MM.1S (cell line): ENCODE data around the gene SPTBN1.
A peak's percentile ranks its signal among the peaks of the same experiment; 100 is the strongest.

Experiments
- DNase-seq: peaks from one replicate; pipeline ENCODE4 v3.0.0-alpha.2; 2015
- H2AFZ ChIP-seq: fragments of 300-600 bp; sonication (generic); 2 replicates; pipeline ENCODE4 v1.6.0; 2016; ENCODE audit warnings: antibody characterized with exemption, low read length
- H3F3A ChIP-seq: fragments of 300-600 bp; sonication (generic); 2 replicates; pipeline ENCODE4 v1.6.1; 2016; ENCODE audit warnings: mild to moderate bottlenecking, antibody characterized with exemption, low read length, moderate library complexity, mixed read lengths; ENCODE audit not compliant: insufficient read depth
- H3K27ac ChIP-seq: fragments of 300-600 bp; sonication (generic); 2 replicates; pipeline ENCODE4 v1.5.1; 2016; ENCODE audit warnings: mild to moderate bottlenecking, low read length
- H3K27me3 ChIP-seq: fragments of 300-600 bp; sonication (generic); replicated peaks from 2 replicates; pipeline ENCODE4 v1.6.0; 2016; ENCODE audit warnings: low read length; ENCODE audit not compliant: insufficient read depth
- H3K36me3 ChIP-seq: fragments of 300-600 bp; sonication (generic); replicated peaks from 2 replicates; pipeline ENCODE4 v1.6.1; 2016; ENCODE audit warnings: mild to moderate bottlenecking, low read length, mixed read lengths; ENCODE audit not compliant: insufficient read depth
- H3K4me1 ChIP-seq: fragments of 300-600 bp; sonication (generic); 2 replicates; pipeline ENCODE4 v1.6.1; 2016; ENCODE audit warnings: low read length, mixed read lengths
- H3K4me2 ChIP-seq: fragments of 300-600 bp; sonication (generic); 2 replicates; pipeline ENCODE4 v1.6.0; 2016; ENCODE audit warnings: low read depth, low read length
- H3K4me3 ChIP-seq: fragments of 300-600 bp; sonication (generic); 2 replicates; pipeline ENCODE4 v1.5.1; 2016; ENCODE audit warnings: low read length, mixed read lengths
- H3K79me2 ChIP-seq: fragments of 300-600 bp; sonication (generic); 2 replicates; pipeline ENCODE4 v1.6.1; 2016; ENCODE audit warnings: mixed run types, low read length, mixed read lengths
- H3K9ac ChIP-seq: fragments of 300-600 bp; sonication (generic); 2 replicates; pipeline ENCODE4 v1.6.1; 2016; ENCODE audit warnings: low read length, mixed read lengths
- H3K9me2 ChIP-seq: fragments of 300-600 bp; sonication (generic); replicated peaks from 2 replicates; pipeline ENCODE4 v1.6.1; 2016; ENCODE audit warnings: mild to moderate bottlenecking, low read length, mixed read lengths; ENCODE audit not compliant: insufficient read depth
- H3K9me3 ChIP-seq: fragments of 300-600 bp; sonication (generic); replicated peaks from 2 replicates; pipeline ENCODE4 v1.6.1; 2016; ENCODE audit warnings: mild to moderate bottlenecking, low read length, mixed read lengths; ENCODE audit not compliant: insufficient read depth
- H4K20me1 ChIP-seq: fragments of 300-600 bp; sonication (generic); 2 replicates; pipeline ENCODE4 v1.6.1; 2016; ENCODE audit warnings: mild to moderate bottlenecking, low read length, moderate library complexity, mixed read lengths; ENCODE audit not compliant: insufficient read depth
- CTCF ChIP-seq: fragments of 300-600 bp; sonication (generic); IDR thresholded peaks from 2 replicates; pipeline ENCODE4 v1.5.1; 2016; ENCODE audit warnings: antibody characterized with exemption, low read length, mixed read lengths
- EZH2 ChIP-seq: fragments of 300-600 bp; sonication (generic); optimal IDR thresholded peaks from 2 replicates; pipeline ENCODE3; 2017; ENCODE audit warnings: low read depth, mild to moderate bottlenecking, antibody characterized with exemption, low read length, mixed read lengths
- EZH2phosphoT487 ChIP-seq: fragments of 300-600 bp; sonication (generic); IDR thresholded peaks from 2 replicates; pipeline ENCODE4 v1.6.1; 2018; ENCODE audit warnings: antibody characterized with exemption, low read length

SPTBN1 gene

GRCh38 chr2:54470266-54470938 lies 14.3 kb downstream of the SPTBN1 start:
- peak overlapping the region; percentile 45; the same call in 1 of the 2 replicates for H3K4me2 ChIP-seq
- no peaks in the 10 kb centered on the region for H3K79me2 ChIP-seq
- no peak for TF ChIP-seq CTCF
- TF ChIP-seq EZH2, result no peak
- TF ChIP-seq EZH2phosphoT487, result no peak
- H3K9me2 ChIP-seq, result no peaks in the 10 kb centered on the region
- no peak overlapping the region for H3K27ac ChIP-seq
- H3F3A ChIP-seq, result no peaks in the 10 kb centered on the region; the same call in 1 of the 2 replicates
- no peak overlapping the region for H3K9ac ChIP-seq
- no peaks in the 10 kb centered on the region for H3K27me3 ChIP-seq
- no peaks in the 10 kb centered on the region for H4K20me1 ChIP-seq
- no peaks in the 10 kb centered on the region for H3K36me3 ChIP-seq
- H3K4me1 ChIP-seq, result peaks cover 21% of the 10 kb centered on the region
- no peak overlapping the region for H3K4me3 ChIP-seq
- DNase-seq, result no peak
- H3K9me3 ChIP-seq, result no peaks in the 10 kb centered on the region
- H2AFZ ChIP-seq, result no peak overlapping the region

- Histone ChIP-seq H3K79me2 (no peaks in the 10 kb centered on the region), H3K4me1 (peaks cover 21% of the 10 kb centered on the region), H3K4me2 (no peak overlapping the region), H3K27me3 (no peaks in the 10 kb centered on the region), H3K4me3 (no peak overlapping the region), H3K27ac (no peak overlapping the region), H3K36me3 (no peaks in the 10 kb centered on the region), H4K20me1 (no peaks in the 10 kb centered on the region), H3F3A (no peaks in the 10 kb centered on the region; the same call in 1 of the 2 replicates), H3K9me3 (no peaks in the 10 kb centered on the region), H3K9ac (no peak overlapping the region), H3K9me2 (no peaks in the 10 kb centered on the region), H2AFZ (no peak overlapping the region)
- no peak for DNase-seq
- TF ChIP-seq EZH2, result no peak
- TF ChIP-seq CTCF, result no peak
Observed at GRCh38 chr2:54471221-54471711, 15.1 kb downstream of the SPTBN1 start.

- DNase-seq, result no peak
- Histone ChIP-seq H3K79me2 (no peaks in the 10 kb centered on the region), H2AFZ (no peak overlapping the region), H3K4me3 (no peak overlapping the region), H3K9ac (no peak overlapping the region), H3K27me3 (no peaks in the 10 kb centered on the region), H3K9me3 (no peaks in the 10 kb centered on the region), H3K4me2 (no peak overlapping the region), H3K4me1 (peaks cover 21% of the 10 kb centered on the region), H3K36me3 (no peaks in the 10 kb centered on the region), H3K27ac (no peak overlapping the region), H3K9me2 (no peaks in the 10 kb centered on the region), H3F3A (no peaks in the 10 kb centered on the region; the same call in 1 of the 2 replicates), H4K20me1 (no peaks in the 10 kb centered on the region)
- TF ChIP-seq CTCF, result no peak
- TF ChIP-seq EZH2phosphoT487, result no peak
- TF ChIP-seq EZH2, result no peak
Observed at GRCh38 chr2:54473851-54474250, 17.7 kb downstream of the SPTBN1 start.
